GM19099 (cell line): ENCODE measurements around the gene P4HA2.

Source experiments
- POLR2A ChIP-seq: IDR thresholded peaks from 3 replicates; pipeline ENCODE4 v1.6.1; 2011; ENCODE audit warnings: low read depth; ENCODE audit not compliant: insufficient read length; ENCODE audit errors: extremely low read depth

The P4HA2 gene

DNA sequence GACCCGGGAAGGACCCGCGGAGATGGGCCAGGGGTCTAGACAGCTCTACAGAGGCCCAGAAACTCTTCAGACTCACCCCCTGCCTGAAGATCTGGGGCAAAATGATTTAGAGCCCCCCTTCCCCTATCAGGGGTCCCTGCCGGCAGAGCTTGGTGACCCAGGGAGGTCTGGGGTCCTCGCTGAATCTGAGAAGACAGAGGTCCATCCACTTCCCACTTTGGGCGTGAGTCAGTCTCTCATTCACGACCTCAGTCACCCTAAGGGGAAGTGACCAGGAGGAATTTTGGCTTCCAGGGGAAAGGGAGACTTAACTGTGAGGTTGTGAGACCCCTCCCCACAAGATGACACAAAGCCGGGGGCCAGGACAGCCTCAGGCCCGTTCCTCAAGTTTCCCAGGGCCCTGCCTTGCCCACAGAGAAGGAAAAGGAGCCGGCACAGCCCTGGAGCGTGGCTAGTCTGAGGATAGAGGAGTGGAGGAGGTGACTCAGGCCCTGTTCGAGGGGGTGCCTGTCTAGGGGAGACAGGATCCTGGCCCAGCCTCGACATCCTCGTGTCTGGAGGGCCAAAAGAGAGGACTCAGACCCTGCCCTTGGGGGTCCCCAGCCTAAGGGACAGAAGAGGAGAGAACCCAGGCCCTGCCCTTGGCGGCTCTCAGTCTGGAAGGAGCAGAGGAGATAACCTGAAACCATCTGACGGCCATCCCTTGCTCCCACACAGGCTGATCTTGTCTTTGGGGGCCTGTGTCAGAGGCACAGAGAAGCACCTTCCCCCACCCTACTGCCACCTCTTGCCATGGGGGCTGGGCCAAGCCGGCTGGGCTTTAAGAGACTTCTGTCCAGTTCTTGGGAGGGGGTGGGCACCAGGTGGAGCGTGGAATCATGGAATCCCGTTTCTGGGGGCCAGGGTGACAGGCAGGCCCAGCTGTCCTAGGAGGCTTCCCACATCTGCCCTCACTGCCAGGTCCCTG is 30.7 kb upstream of the P4HA2 start:
- no peak for TF ChIP-seq POLR2A

DNA sequence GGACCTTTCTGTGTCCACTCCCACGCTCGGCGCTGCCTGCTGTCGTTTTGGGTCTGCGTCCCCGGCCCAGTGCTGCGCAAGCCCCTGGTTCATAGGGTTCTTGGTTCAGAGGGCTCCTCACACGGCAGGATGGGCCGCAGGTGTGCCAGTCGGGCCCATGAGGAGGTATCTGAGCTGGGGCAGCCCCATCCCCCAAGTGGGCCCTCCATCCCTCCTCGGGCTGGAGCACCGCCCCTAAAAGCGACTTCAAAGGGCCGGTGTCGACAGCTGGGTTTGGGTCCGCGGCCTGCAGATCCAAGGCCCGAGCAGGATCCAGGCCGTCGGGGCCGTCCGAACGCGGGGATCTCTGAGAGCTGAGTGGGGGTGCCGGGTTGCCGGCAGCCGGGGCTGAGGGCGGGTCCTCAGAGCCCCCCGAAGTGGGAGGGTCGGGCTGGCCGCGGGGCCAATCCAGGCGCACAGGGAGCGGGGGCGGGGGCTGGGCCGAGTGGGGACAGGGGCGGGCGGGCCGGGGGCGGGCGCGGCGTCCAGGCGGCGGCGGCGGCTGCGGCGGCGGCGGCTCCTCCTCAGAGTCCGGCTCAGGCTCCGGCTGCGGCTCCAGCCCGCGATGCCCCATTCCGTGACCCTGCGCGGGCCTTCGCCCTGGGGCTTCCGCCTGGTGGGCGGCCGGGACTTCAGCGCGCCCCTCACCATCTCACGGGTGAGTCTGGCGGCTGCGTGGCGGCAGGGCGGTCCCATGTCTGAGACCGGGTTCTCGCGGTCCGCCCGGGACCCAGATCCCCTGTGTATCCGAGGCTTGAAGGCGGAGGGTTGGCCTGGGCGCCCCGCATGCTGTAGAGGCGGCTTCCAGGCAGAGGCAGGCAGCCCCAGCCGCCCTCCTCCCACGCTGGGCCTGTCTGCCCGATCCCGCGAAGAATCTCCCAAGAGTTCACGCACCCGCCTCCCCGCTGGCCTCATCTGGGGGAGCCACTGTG is 29.8 kb upstream of the P4HA2 start, which contains the start of gene PDLIM4:
PDLIM4 (plus strand) TSS at position 566 of the 971 bp plus-strand sequence; CDS start at position 605, 39 bp downstream.
- TF ChIP-seq POLR2A = no peak

DNA sequence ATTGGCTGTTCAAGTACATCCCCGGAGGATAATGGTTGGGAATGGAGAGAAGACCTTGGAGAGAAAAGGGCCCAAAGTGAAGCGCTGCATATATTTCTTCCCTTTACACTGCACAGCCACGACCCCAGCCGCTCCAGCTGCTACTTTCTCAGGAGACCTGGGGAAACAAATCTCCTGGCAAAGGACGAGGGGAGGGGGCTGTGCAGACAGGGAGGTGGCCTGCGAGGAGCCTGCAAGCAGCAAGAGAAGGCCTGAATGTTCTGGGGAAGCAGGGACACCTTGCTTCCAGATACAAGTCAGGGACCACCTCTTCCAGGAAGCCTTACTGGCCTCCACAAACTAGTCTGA is 29.1 kb upstream of the P4HA2 start:
- no peak for TF ChIP-seq POLR2A

DNA sequence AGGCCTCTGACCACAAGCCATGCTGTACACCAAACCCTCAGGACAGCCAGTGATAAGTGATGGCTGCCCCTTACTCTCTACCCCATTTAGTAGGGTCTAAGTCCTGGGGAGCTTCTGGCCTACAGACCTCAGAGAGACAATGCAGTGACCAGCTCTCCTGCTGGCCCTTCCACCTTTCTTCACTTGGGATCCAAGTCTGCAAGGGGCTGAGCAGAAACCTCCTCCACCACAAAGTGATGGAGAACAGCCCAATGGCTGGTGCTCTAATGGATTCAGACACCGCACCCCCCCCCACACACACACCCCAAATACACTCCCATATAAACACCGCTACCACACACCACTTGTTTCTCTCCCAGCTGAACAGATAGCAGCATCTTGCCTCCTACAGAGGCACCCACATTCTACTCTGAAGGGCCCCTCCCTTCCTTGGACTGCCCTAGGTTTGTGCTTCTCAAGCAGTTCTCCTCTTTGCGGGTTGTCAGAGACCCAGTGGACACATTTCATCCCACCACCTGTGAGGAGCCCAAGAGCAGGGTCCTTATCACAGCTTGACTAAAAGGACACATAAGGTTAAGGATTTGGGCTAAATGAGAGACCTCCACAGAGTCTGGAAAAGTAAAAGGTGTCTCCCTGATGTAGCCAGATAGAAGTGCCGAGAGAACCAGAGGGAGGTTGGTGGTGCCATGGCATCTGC is 28.6 kb upstream of the P4HA2 start:
- TF ChIP-seq POLR2A = no peak

DNA sequence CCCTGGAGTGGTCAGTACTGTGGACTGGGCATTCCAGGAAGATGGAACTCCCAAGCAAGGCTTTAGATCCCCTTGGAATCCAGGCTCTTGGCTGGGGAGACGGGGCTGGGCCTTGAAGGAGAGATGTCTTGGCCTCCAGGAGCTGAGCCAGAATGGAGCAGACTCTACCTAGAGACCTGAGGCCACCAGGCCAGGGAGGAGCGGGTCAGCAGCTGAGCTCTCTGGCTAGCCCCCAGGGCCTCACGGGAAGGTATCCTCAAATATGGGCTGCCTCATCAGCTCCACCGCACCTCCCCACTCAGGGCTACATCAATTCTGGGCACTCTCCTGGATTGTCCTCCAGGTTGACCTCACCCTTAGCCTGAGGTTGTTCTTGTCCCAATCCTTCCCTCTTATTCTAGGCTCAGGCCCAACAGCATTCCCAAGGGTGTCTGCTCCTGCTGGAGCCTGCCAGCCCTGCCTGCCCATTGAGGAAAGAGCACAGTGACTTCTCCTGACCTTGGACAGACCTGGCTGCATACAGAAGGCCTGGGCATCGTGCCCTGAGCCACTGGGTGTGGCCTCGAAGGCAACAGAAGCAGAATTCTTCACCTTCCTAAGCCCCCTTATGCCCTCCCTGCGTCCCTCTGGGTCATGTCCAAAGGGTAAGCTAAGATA is 26.8 kb upstream of the P4HA2 start:
- TF ChIP-seq POLR2A = no peak

DNA sequence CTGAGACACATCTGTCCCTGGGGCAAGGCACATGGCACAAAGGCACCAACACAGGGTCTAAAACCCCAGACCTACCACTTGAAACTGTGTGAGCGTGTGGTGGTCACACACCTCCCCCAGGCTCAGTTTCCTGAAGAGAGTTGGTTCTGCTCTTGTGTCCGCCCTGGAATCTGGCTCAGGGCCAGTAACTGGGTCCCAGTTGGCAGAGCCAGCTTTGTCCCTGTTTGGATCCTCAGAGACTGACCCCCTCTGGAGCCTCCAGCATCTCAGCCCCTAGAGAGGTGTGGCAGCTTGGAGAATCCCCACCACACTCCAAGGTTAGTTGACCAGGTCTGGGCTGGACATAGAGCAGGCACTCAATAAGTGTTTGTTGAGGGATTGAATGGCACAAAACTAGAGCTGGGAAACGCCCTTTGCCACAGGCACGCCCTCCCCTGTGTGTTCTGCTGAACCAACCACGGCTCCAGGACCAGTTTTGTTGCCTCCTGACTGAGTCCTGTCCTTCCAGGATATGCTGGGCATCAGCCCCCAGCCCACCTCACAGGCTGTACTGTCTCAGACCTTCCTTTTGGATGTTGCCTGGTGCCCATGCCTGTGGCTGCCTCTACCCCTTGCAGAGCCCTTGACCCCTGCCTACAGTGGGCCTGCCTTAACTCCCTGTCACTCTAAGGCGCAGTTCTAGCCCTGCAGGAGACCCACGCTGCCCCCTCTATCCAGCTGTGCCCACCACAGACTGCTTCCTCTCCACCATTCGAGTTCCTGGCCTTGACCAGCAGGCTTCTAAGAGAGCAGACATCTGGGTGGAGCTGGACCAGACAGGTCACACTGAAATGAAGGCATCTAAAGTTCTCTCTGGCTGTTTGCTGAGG is 26.0 kb upstream of the P4HA2 start:
- no peak for TF ChIP-seq POLR2A

DNA sequence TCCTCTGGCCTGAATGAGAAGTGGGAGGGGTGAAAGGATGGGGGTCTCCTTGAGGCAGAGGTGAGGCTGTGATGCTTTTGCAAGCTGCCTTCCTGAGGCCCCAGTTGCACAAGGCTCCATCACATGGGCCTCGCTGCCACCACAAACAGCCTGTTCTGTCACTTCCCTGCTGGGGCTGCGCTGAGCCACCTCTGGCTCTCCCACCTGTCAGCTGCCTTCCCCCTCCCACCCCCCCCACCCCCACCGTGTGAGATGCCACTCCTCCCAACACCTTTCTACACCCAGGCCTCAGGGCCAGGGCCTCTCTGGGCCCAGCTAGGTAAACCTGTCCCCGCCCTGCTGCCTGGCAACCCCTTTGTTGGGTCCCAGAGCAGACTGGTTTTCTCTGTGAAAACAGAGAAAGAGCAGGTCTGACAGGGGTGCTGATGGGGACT is 25.4 kb upstream of the P4HA2 start:
- TF ChIP-seq POLR2A = no peak

DNA sequence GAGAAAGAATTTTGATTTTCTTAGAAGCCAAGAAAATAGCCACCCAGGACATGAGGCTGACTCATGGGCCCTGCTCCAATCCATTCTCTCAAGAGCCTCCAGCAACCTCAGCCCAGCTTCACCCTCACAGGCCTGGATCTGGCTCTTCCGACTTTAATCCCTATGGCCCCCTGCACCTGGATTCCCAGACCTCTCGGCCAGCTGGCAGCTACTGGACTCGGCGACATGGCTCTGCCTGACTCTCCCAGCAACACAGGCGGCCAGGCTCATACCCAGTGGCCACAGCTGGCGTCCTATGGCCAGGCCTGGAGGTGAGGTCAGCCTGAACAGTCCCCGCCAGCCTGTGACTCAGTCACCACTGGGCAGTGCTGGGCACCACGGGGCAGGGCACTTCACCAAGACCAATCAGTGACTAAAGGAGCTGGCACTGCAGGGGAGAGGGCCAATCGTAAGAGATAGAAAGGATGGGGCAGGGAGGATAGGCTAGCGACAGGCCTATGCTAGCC is 23.6 kb upstream of the P4HA2 start:
- TF ChIP-seq POLR2A = no peak

DNA sequence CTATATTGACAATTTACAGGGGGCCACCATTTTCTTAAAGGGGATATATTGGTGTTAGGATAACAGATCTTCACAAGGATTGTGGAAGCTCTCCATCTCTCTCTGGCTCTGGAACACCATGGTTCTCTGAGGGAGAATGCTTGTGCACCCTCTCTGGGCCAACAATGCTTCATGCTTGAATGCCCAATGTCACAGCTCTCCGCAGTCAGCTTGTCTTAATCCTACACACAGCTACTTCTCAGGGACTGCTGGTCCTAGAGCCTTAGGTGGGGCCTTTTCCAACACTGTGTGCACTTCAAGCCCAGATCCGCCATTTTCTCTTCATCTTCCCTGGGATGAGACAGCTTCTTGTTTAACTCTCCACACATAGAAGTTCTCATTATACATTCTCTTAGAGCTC is 22.9 kb upstream of the P4HA2 start:
- no peak for TF ChIP-seq POLR2A

DNA sequence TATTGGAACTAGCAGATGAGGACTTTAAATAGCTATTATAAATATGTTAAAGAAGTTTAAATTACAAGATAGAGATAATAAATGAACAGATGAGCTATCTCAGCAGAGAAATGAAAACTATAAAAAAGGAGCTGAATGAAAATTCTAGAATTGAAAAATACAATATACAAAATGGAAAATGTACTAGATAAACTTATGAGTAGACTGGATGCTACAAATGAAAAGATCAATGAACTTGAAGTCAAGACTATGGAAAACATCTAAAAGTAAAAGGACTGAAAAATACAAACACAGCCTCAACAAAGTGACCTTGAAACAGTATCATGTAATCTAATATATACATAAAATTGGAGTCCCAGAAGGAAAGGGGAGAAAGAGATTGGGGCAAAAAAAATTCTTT is 19.2 kb upstream of the P4HA2 start:
- no peak for TF ChIP-seq POLR2A

DNA sequence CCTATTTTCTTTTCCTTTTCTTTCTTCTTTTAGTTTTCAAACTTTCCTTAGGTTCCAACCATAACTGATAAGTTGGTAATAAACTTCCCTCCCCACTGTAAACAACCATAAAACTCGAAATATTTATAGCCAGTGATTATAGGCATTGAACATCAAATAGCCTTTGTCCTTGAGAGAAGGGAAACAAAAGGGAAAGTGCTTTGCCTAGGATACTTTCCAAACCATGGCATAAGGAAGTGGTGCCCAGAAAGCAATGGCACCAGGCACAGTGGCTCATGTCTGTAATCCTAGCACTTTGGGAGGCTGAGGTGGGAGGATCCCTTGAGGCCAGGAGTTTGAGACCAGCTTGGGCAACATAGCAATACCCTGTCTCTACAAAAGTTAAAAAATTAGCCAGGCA is 17.9 kb upstream of the P4HA2 start:
- TF ChIP-seq POLR2A = no peak

DNA sequence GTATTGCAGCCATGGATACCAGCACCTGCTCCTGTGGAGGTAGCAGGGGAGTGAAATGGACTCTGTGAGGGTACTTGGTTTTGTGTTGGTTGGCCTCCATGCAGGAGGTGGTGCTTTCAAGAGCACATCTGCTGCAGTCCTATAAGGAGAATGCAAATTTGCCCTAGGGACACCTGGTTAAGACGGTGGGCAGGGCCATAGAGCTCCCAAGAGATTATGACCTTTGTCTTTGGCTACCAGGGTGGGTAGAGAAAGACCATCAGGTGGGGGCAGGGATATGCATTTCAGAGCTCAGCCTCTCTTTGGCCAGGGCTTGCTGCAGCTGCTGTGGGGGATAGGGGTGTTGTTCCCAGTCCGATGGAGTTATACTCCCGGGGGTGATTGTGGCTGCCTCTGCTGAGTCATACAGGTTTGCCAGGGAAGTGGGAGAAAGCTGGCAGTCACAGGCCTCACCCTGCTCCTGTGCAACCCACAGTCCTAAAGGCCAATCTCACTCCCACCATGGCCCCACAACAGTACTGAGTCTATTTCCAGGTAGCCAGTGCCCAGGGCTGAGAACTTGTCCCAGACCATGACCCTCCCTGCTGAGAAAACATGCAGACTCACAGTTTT is 15.8 kb upstream of the P4HA2 start:
- TF ChIP-seq POLR2A = no peak

DNA sequence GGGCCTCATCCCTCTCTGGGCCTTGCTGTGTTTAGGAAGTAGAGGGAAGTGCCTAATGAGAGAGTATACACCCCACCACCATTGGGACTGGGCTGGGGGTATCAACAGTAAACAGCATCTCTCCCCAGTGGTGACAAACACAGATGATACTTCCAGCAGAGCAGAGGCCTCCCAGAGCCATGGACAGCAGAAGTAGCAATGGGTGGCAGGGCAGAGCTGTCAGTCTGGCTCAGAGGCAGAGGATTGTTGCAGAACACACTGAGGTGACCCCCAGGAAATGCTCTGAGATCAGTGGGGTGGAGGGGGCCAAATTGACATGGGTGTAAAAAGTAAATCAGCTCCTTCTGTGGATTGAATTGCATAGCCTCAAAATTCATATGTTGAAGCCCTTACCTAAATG is 12.1 kb upstream of the P4HA2 start:
- TF ChIP-seq POLR2A = no peak

DNA sequence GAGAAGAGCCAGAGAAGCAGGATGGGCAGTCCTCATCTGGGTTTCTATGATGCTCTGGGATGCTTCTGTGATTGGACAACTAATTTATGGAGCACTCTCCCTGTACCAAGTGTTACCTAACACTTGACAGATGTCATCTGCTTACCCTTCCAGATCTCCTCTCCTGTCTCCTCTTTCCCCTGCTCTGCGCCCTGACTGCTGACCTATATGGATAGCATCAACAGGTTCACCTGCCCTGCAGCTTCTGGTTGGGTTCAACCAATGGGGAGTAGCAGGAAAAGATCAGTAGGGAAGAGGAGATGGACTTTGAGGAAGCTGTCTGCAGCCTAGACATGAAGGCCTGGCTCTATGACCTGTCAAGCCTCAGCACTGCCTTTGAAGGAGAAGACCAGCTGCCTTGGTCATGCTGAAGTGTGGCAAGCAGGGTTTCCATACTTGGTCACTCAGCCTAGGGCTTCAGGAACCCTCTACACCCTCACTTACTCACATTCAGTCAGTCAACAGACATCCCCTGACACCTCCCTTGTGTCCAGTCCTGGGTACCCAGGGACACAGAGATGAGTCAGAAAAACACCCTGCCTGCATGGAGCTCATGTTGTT is 11.3 kb upstream of the P4HA2 start:
- no peak for TF ChIP-seq POLR2A
